ENCODE data around the gene PCNX1. TPM values are rescaled to one million over a fixed set of nuclear protein-coding genes. Genes with fewer than 3 reads are reported as not detected.

The PCNX1 gene
- total RNA-seq, 1 donor from 2014 or later, result 56.4 TPM

DNA sequence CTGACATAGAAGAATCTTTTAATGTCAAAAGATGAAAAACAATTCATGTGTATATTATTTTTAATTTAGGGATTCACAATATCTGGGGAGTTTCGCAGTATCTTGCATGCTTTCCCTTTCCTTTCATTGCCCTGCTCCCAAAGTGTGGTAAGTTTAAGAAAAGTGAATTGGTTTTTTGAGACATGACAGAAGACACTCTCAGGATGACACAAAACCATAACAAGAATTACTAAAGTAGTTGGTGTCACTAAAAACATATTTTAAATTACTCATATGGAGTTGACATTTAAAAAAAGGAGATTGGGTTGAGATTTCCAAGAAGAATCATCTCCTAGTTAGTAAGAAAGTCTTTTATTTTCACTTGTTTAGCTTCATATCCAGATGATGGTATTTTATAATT lies 5.1 kb upstream of the PCNX1 start:
- TF ChIP-seq, protein P1, sequence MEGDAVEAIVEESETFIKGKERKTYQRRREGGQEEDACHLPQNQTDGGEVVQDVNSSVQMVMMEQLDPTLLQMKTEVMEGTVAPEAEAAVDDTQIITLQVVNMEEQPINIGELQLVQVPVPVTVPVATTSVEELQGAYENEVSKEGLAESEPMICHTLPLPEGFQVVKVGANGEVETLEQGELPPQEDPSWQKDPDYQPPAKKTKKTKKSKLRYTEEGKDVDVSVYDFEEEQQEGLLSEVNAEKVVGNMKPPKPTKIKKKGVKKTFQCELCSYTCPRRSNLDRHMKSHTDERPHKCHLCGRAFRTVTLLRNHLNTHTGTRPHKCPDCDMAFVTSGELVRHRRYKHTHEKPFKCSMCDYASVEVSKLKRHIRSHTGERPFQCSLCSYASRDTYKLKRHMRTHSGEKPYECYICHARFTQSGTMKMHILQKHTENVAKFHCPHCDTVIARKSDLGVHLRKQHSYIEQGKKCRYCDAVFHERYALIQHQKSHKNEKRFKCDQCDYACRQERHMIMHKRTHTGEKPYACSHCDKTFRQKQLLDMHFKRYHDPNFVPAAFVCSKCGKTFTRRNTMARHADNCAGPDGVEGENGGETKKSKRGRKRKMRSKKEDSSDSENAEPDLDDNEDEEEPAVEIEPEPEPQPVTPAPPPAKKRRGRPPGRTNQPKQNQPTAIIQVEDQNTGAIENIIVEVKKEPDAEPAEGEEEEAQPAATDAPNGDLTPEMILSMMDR (IDR thresholded peaks at IDR 0.05; ENCODE audit: unreplicated experiment), result no peak
- Mint-ChIP-seq H3K4me3 (ENCODE audit: low read depth) (no peak overlapping the region), H3K27me3 (peaks cover 9% of the 10 kb centered on the region), H3K9me3 (ENCODE audit: low read depth) (no peaks in the 10 kb centered on the region), H3K27ac (no peak overlapping the region), H3K36me3 (ENCODE audit: insufficient read depth) (no peaks in the 10 kb centered on the region), H3K4me1 (ENCODE audit: low read depth) (peaks cover 2% of the 10 kb centered on the region)
- no peak for DNase-seq (ENCODE audit: low spot score, unreplicated experiment)

DNA sequence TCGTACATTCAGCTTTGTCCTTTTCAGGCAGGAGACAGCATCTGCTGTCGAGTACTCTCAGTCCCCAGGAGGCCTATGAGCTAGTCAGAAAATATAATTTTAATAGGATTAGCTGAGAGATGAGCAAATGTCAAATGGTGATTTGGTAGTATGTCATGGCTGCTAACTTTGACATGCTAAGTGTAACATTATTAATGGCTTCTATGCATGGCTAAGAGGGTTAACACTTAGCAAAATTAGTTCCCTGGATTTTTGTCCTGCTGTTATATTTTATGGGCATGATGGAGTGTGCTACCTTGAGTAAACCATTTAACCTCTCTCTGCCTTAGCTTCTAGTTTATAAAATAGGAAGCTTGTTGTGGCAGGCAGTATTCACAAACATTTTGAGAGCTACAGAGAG lies 2.9 kb upstream of the PCNX1 start:
- H3K9me3 Mint-ChIP-seq (ENCODE audit: low read depth), result no peaks in the 10 kb centered on the region
- no peak overlapping the region for H3K27ac Mint-ChIP-seq
- no peak overlapping the region for H3K4me3 Mint-ChIP-seq (ENCODE audit: low read depth)
- H3K4me1 Mint-ChIP-seq (ENCODE audit: low read depth), result peaks cover 11% of the 10 kb centered on the region
- TF ChIP-seq, protein P1 (IDR thresholded peaks at IDR 0.05; ENCODE audit: unreplicated experiment), result no peak
- DNase-seq (ENCODE audit: low spot score, unreplicated experiment), result no peak
- no peaks in the 10 kb centered on the region for H3K36me3 Mint-ChIP-seq (ENCODE audit: insufficient read depth)
- peaks cover 4% of the 10 kb centered on the region for H3K27me3 Mint-ChIP-seq

DNA sequence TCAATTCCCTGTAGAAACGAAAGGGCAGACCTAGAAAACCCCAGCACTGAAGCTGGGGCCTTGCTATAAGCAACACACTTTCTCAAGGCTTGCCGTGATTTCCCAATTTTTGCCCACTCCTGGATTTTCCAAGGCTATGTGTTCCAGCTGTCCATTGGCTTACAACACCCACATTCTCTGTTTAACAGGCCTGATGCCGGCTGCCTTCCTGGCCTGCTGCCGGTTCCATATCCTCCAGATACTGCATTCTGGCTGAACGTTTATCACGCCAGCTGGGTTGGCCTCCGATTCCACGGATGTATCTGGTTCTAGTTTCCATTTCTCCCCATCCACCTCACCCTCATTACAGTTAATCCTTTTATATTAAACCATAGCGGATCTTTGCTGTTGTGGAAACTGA lies 2.0 kb upstream of the PCNX1 start:
- Mint-ChIP-seq H3K27ac (no peak overlapping the region), H3K9me3 (ENCODE audit: low read depth) (no peaks in the 10 kb centered on the region), H3K27me3 (peaks cover 4% of the 10 kb centered on the region), H3K4me1 (ENCODE audit: low read depth) (peaks cover 16% of the 10 kb centered on the region), H3K36me3 (ENCODE audit: insufficient read depth) (no peaks in the 10 kb centered on the region), H3K4me3 (ENCODE audit: low read depth) (no peak overlapping the region)
- no peak for DNase-seq (ENCODE audit: low spot score, unreplicated experiment)
- TF ChIP-seq, protein P1 (IDR thresholded peaks at IDR 0.05; ENCODE audit: unreplicated experiment), result no peak

DNA sequence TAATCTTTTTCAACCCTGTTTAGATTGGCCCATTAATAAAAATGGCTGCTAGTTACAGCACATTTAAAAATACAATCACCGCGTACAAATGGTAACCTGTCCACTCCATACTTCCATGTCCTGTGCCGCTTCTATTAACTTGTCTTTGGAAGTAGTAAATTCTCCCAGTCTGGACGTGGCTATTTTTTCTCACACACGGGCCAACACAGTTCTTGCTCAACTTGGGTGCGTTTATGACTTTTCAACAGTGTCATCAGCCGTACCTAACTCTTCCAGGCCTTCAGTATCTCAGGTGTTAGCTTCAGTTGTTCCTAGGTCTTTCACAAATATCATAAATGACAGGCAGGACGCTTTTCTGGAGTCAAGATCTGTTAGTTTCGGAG lies 475 bp upstream of the PCNX1 start:
- Mint-ChIP-seq H3K27ac (peak overlapping the region; percentile 29), H3K36me3 (ENCODE audit: insufficient read depth) (no peaks in the 10 kb centered on the region), H3K27me3 (peaks cover 4% of the 10 kb centered on the region), H3K4me3 (ENCODE audit: low read depth) (peak overlapping the region; percentile 74), H3K4me1 (ENCODE audit: low read depth) (peaks cover 26% of the 10 kb centered on the region), H3K9me3 (ENCODE audit: low read depth) (no peaks in the 10 kb centered on the region)
- TF ChIP-seq, protein P1 (IDR thresholded peaks at IDR 0.05; ENCODE audit: unreplicated experiment), result no peak
- DNase-seq (ENCODE audit: low spot score, unreplicated experiment), result no peak

DNA sequence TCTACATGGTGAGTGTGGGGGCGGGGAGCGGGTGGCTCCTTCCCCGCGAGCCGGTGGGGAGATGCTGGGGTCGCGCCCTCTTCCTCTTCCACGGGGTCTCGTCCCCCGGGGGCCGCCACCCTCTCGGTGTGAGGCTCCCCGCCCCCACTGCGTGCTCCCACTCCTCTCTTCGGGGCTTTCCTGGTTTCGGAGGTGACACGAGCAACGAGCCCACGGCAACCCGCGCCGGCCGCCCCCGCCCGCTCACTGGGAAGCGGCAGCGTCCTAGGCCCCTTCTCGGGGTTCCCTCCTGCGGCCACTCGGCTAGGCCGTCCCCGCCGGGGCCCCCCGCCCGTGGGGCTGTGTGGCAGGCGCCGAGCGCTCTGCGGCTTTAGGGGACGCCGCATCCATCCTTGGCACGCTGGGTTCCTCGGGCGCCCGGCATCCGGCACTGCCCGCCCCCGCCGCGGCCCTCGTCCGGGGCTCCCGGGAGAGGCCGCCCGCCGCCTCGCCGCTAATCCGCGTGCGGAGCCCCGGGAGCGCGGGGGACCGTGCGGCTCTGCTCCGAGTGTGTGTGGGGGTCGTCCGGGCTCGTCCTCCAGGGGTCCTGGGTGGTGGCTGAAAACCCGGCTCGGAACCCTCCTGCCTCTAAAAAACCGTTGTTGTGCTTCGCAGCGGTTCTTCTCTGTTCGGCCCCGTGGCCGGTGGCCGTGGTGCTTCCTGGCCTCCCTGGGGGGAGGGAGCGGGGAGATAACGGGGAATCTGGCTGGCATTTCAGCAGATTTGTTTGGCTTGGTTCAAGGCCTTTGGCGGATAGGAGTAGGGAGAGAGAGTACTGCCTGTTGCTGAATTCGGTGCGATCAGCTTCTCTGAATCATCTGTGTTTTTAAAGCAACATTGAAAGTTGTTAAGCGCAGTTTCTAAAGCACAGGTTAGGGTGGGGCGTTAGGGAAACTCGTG lies 1.0 kb downstream of the PCNX1 start:
- peak; percentile 37 for DNase-seq (ENCODE audit: low spot score, unreplicated experiment)
- peaks cover 40% of the 10 kb centered on the region for H3K4me1 Mint-ChIP-seq (ENCODE audit: low read depth)
- H3K36me3 Mint-ChIP-seq (ENCODE audit: insufficient read depth), result no peaks in the 10 kb centered on the region

More for the DNA sequence above, 1.0 kb downstream of the PCNX1 start:
- H3K27ac Mint-ChIP-seq, result peak overlapping the region; percentile 94
- TF ChIP-seq, protein P1 (IDR thresholded peaks at IDR 0.05; ENCODE audit: unreplicated experiment), result no peak
- H3K4me3 Mint-ChIP-seq (ENCODE audit: low read depth), result peak overlapping the region; percentile 95
- no peaks in the 10 kb centered on the region for H3K9me3 Mint-ChIP-seq (ENCODE audit: low read depth)
- peaks cover 4% of the 10 kb centered on the region for H3K27me3 Mint-ChIP-seq

Measured in progenitor cell of endocrine pancreas (in vitro differentiated cells).